Upper lobe of left lung (tissue), 6 donors: ENCODE data around the gene RAD51AP1. TPM values are rescaled to one million over a fixed set of nuclear protein-coding genes. Genes with fewer than 3 reads are reported as not detected.

Experiments used
- ATAC-seq, 2 donors: fragments of 200-7000 bp; cut with Tn5 transposase; one replicate each; pipeline ENCODE4 v1.9.1; 2022; ENCODE audit warnings: mild to moderate bottlenecking in 2 of 2, moderate library complexity in 2 of 2; ENCODE audit not compliant: low FRiP score in 2 of 2
- DNase-seq, 2 donors: peaks; one replicate each; pipeline ENCODE4 v3.0.0-alpha.2; 2019 to 2020
- H3K27ac ChIP-seq, 4 donors: fragments of 200-600 bp; sonication (generic); one replicate each; pipeline ENCODE4 v1.5.1; 2016 to 2019
- H3K27me3 ChIP-seq, 4 donors: fragments of 200-600 bp; sonication (generic); one replicate each; pipeline ENCODE4 v1.5.1; 2017 to 2019
- H3K36me3 ChIP-seq, 4 donors: fragments of 200-600 bp; sonication (generic); one replicate each; pipeline ENCODE4 v1.5.1; 2016 to 2019
- H3K4me1 ChIP-seq, 4 donors: fragments of 200-600 bp; sonication (generic); one replicate each; pipeline ENCODE4 v1.5.1; 2018 to 2019
- H3K4me3 ChIP-seq, 4 donors: fragments of 200-600 bp; sonication (generic); one replicate each; pipeline ENCODE4 v1.5.1; 2017 to 2019; ENCODE audit warnings: mild to moderate bottlenecking in 2 of 4, moderate library complexity in 1 of 4
- H3K9me3 ChIP-seq, 4 donors: fragments of 200-600 bp; sonication (generic); one replicate each; pipeline ENCODE4 v1.5.1; 2018 to 2019
- CTCF ChIP-seq, 6 experiments: fragments of 450-650 bp in 4 of 6; fragments of 200-600 bp in 2 of 6; sonication (generic) in 2 of 6; IDR thresholded peaks; one replicate each; pipeline ENCODE4 v1.5.1; 2016 to 2019; ENCODE audit warnings: antibody characterized with exemption in 6 of 6
- EP300 ChIP-seq, 4 donors: sonication (generic); formaldehyde crosslinking; IDR thresholded peaks; one replicate each; pipeline ENCODE4 v1.5.1; 2017; ENCODE audit warnings: antibody characterized with exemption in 4 of 4, control low read depth in 2 of 4
- POLR2A ChIP-seq, 4 donors: fragments of 450-650 bp; IDR thresholded peaks; one replicate each; pipeline ENCODE4 v1.5.1; 2016 to 2017; ENCODE audit warnings: antibody characterized with exemption in 4 of 4, mild to moderate bottlenecking in 2 of 4
- POLR2AphosphoS5 ChIP-seq, 2 donors: sonication (generic); formaldehyde crosslinking; IDR thresholded peaks; one replicate each; pipeline ENCODE4 v1.5.1; 2017; ENCODE audit warnings: antibody characterized with exemption in 2 of 2
- WGBS, 2 donors: methylation state at CpG; one replicate each; pipeline ENCODE4 v1.1.5; 2017 to 2018; 5-methylcytosine and 5-hydroxymethylcytosine counted together
- total RNA-seq, 6 donors: library from RNA; depleted of rRNA in 4 of 6; stranded (reverse); fragments of >200 nt in 4 of 6; gene quantifications; one replicate each; pipeline versions ENCODE4 v1.1.0 to v1.2.1, GENCODE V29; 2016 to 2021
- donor health status: DM: no; HTN: no; CAD: no; lungs with moderate emphysema.
- donor health status: DM: no; HTN: yes; CAD: no; lungs with severe emphysema.

The RAD51AP1 gene
- total RNA-seq = 1 to 10 TPM; 1.0 to 5.0 (median 2.1) TPM

- DNase-seq (peak; percentile 92 to 97), ATAC-seq (peak; percentile 100)
- Histone ChIP-seq H3K36me3 (peaks cover 0 to 19% (median 8%) of the 10 kb centered on the region in 4 donors), H3K4me1 (peaks cover 15 to 21% (median 18%) of the 10 kb centered on the region in 4 donors), H3K9me3 (no peaks in the 10 kb centered on the region), H3K27ac (peak within 1 kb of the TSS; percentile 90 to 93 (median 92)), H3K27me3 (no peaks in the 10 kb centered on the region), H3K4me3 (peak within 1 kb of the TSS; percentile 76 to 82 (median 77))
- TF ChIP-seq POLR2AphosphoS5 (IDR thresholded peaks at IDR 0.05) (peak; percentile 68 to 75), POLR2A (IDR thresholded peaks at IDR 0.05) (peak in 1 of 4 donors; percentile 55), CTCF (IDR thresholded peaks at IDR 0.05) (no peak)
- 0 to 1% methylated on average over 40 to 49 of the region's 49 CpGs for WGBS, 2 donors
Measured at GRCh38 chr12:4538207-4539160, at the start of gene RAD51AP1. TSS of gene RAD51AP1 (plus strand) at chr12:4538890. CDS start at chr12:4538940, 50 bp downstream.

GRCh38 chr12:4489556-4489955 is 49.1 kb upstream of the RAD51AP1 start:
- Histone ChIP-seq H3K9me3 (no peaks in the 10 kb centered on the region), H3K4me1 (no peaks in the 10 kb centered on the region), H3K27me3 (no peaks in the 10 kb centered on the region), H3K36me3 (peaks cover 3 to 40% (median 24%) of the 10 kb centered on the region in 4 donors), H3K27ac (no peak overlapping the region), H3K4me3 (no peak overlapping the region)
- TF ChIP-seq POLR2A (IDR thresholded peaks at IDR 0.05) = no peak
- no peak for TF ChIP-seq POLR2AphosphoS5 (IDR thresholded peaks at IDR 0.05)
- TF ChIP-seq CTCF (IDR thresholded peaks at IDR 0.05) = no peak
- no peak for TF ChIP-seq EP300 (IDR thresholded peaks at IDR 0.05)
- no peak for ATAC-seq
- no peak for DNase-seq
- 90 to 93% methylated on average over 2 of the region's 2 CpGs for WGBS, 2 donors

GRCh38 chr12:4490973-4491372 is 47.7 kb upstream of the RAD51AP1 start:
- Histone ChIP-seq H3K27me3 (no peaks in the 10 kb centered on the region), H3K4me1 (no peaks in the 10 kb centered on the region), H3K36me3 (peaks cover 3 to 55% (median 24%) of the 10 kb centered on the region in 4 donors), H3K9me3 (no peaks in the 10 kb centered on the region), H3K4me3 (no peak overlapping the region), H3K27ac (no peak overlapping the region)
- ATAC-seq (no peak), DNase-seq (no peak)
- 96 to 100% methylated on average over 1 of the region's 1 CpG for WGBS, 2 donors
- TF ChIP-seq EP300 (IDR thresholded peaks at IDR 0.05) (no peak), POLR2AphosphoS5 (IDR thresholded peaks at IDR 0.05) (no peak), POLR2A (IDR thresholded peaks at IDR 0.05) (no peak), CTCF (IDR thresholded peaks at IDR 0.05) (no peak)

GRCh38 chr12:4496145-4496838 is 42.4 kb upstream of the RAD51AP1 start:
- no peaks in the 10 kb centered on the region for H3K4me1 ChIP-seq
- no peak overlapping the region for H3K27ac ChIP-seq
- no peak overlapping the region for H3K4me3 ChIP-seq
- peaks cover 0 to 59% (median 22%) of the 10 kb centered on the region in 4 donors for H3K36me3 ChIP-seq
- ATAC-seq = no peak
- H3K9me3 ChIP-seq = no peaks in the 10 kb centered on the region
- no peak for TF ChIP-seq POLR2AphosphoS5 (IDR thresholded peaks at IDR 0.05)
- TF ChIP-seq CTCF (IDR thresholded peaks at IDR 0.05) = no peak
- no peak for TF ChIP-seq POLR2A (IDR thresholded peaks at IDR 0.05)
- TF ChIP-seq EP300 (IDR thresholded peaks at IDR 0.05) = no peak
- WGBS, 2 donors = 91 to 100% methylated on average over 1 of the region's 1 CpG
- H3K27me3 ChIP-seq = no peaks in the 10 kb centered on the region
- DNase-seq = no peak
